NCI-H1436 treated with DMSO at 0.1 percent for 48 hours (cell line): Measurements from ENCODE around the gene COL4A3.
"Not testable (repeated sequence)": the region's sequence is repeated elsewhere in the genome, so short reads cannot be mapped to it uniquely, and the experiment has no call there.

ENCODE experiments used
- DNase-seq: peaks from one replicate; lab custom pipeline; 2025; lab: John Stamatoyannopoulos, UW

Gene COL4A3

GRCh38 chr2:227160164-227160563, 4.3 kb upstream of the COL4A3 start:
- DNase-seq: no peak

GRCh38 chr2:227161947-227162346, 2.5 kb upstream of the COL4A3 start:
- no peak for DNase-seq

GRCh38 chr2:227163485-227163997, 883 bp upstream of the COL4A3 start:
- DNase-seq: no peak

GRCh38 chr2:227164763-227165291, 403 bp downstream of the COL4A3 start:
- no peak for DNase-seq

GRCh38 chr2:227171779-227172178, 7.4 kb downstream of the COL4A3 start:
- not testable (repeated sequence) for DNase-seq

GRCh38 chr2:227177592-227178336, 13.3 kb downstream of the COL4A3 start:
- no peak for DNase-seq

- DNase-seq: no peak
Measured at GRCh38 chr2:227179988-227180685, 15.7 kb downstream of the COL4A3 start.

DNA sequence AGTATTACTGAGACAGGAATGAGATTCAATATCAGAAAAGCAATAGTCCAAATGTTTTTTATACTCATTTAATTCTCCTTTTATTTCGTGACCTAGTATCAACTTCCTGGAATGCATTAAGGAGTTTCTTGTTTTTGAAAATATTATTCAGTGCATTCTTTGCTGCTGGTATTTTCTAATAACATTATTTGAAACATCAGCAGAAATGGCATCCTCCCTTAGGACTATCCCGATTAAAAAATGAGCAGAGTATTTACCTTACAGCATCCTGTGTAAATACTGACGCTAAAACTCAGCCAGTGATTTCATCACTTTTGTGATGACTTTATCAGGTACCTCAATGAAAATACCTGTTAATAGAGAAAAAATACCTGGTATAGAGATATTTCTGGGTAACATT, 16.3 kb downstream of the COL4A3 start:
- DNase-seq: no peak

DNA sequence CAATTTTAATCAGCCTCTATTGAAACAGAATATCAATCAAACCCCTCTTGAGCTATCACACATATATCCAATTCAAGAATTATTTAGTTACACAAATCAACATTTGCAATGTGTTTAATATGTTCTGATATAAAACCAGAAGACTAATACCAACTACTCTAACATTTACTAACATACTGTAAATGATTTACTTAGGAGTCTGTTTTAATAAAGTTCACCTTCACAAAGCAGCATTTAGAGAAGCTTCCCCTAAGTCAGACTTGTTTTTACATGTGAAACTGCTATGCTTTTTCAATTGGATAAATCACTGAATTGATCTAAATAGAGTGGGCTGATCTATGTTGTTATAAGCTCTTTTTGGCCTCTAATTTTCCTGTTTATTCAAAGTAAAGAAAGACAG, 18.3 kb downstream of the COL4A3 start:
- DNase-seq: no peak

DNA sequence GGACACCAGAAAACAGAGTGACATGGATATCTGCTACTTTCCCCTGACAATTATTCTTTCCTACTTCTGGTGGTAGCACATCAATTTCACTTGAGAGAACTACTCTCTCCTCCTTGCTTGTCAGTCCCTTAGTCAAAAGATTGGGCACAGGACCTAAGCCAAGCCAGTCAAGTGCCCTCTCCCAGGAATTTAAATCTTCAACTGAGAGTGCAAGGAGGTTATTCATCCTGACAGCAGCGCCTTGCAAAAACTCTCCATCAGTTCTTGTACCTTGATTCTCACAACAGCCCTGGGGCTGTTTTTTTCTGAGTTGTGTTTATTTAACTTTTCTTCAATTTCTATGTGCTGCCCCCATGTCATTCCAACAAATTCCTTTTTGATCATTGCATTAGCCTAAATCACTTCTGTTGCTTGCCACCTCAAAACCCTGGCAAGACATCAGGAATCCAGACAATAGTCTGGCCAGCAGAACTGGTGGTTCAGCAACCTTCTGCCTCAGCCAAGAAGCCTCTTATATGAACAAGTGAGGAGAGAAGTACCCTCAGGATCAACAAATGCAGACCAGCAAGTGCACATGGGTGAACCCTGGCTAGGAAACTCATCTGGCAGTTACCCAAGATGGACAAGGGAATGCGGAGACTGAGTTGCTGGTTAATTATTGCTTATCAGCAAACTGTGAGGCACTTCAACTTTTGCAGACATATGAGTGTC, 19.4 kb downstream of the COL4A3 start:
- no peak for DNase-seq

GRCh38 chr2:227185615-227186232, 21.3 kb downstream of the COL4A3 start:
- DNase-seq: no peak

DNA sequence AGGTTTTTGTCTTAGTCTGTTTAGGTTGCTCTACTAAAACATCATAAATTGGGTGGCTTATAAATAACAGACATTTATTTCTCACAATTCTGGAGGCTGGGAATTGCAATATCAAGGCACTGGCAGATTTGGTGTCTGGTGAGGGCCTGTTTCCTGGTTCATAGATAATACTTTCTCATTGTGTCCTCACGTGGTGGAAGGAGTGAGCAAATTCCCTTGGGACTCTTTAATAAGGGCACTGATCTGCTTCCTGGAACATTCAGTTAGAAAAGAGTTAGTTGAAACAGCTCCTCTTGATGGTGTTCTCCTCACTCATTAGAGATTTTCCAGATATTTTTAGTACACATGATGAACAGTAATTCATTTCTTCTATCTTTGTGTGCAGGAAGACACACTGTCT, 22.3 kb downstream of the COL4A3 start:
- no peak for DNase-seq

GRCh38 chr2:227188292-227188691, 23.9 kb downstream of the COL4A3 start:
- no peak for DNase-seq

GRCh38 chr2:227191367-227191766, 26.9 kb downstream of the COL4A3 start:
- no peak for DNase-seq

DNA sequence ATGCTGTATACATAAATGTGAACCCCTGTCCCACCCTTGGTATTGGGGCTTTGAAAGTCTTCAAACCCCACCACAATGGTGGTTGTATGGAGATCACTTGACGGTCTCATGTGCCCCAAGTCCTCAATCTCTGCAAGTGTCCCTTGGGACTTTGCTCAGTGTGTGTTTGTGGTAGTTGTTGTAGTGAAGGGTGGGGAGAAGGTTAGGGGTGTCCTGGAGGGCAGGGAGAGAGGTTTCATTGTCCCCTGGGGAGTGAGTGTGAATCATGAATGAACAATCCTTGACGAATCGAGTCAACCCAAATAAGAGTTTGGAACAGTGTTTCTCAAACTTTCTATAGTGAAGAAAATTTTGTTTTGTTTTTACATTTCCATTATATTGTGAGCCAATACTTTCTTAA, 28.1 kb downstream of the COL4A3 start:
- DNase-seq: no peak

GRCh38 chr2:227194219-227194618, 29.8 kb downstream of the COL4A3 start:
- DNase-seq: no peak

DNA sequence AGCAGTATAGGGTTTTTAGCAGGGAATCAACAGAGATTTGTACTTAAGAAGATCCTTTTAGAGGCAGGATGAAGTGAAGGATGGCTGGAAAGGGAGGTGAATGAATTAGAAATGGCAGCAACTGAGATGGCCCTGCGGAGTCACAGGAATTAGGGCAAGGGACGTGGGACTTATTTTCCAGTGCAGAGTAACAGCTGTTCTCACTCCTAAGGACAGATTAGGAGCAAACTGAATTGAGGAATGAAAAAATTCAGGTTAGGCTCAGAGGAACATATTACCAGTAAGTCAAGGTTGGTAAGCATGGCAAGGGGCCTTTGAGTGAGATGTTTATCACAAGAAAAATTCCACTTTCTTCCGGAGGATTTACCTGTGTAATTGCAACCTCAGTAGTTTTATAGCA, 34.4 kb downstream of the COL4A3 start:
- no peak for DNase-seq

- DNase-seq: no peak
Measured at GRCh38 chr2:227201771-227202170, 37.3 kb downstream of the COL4A3 start.

- DNase-seq: no peak
Measured at GRCh38 chr2:227204452-227204851, 40.0 kb downstream of the COL4A3 start.

GRCh38 chr2:227205701-227206100, 41.3 kb downstream of the COL4A3 start:
- no peak for DNase-seq

GRCh38 chr2:227206406-227206805, 42.0 kb downstream of the COL4A3 start:
- DNase-seq: no peak

GRCh38 chr2:227207573-227207972, 43.1 kb downstream of the COL4A3 start:
- no peak for DNase-seq
